Glutamatergic neuron (in vitro differentiated cells): ENCODE results near the gene SPHKAP. TPM values are rescaled to one million over a fixed set of nuclear protein-coding genes. Genes with fewer than 3 reads are reported as not detected.

Experiments used
- DNase-seq: peaks from one replicate; pipeline ENCODE4 v3.0.0; 2022
- H3K27ac Mint-ChIP-seq: one replicate; pipeline ENCODE4 v1.8.0; 2020; ENCODE audit warnings: mild to moderate bottlenecking, mixed read lengths, inconsistent platforms; ENCODE audit not compliant: unreplicated experiment
- H3K27me3 Mint-ChIP-seq: one replicate; pipeline ENCODE4 v1.8.0; 2020; ENCODE audit warnings: mild to moderate bottlenecking, moderate library complexity, mixed read lengths, inconsistent platforms; ENCODE audit not compliant: unreplicated experiment
- H3K36me3 Mint-ChIP-seq: one replicate; pipeline ENCODE4 v1.8.0; 2020; ENCODE audit warnings: mild to moderate bottlenecking, mixed read lengths, inconsistent platforms; ENCODE audit not compliant: unreplicated experiment
- H3K4me1 Mint-ChIP-seq: one replicate; pipeline ENCODE4 v1.8.0; 2020; ENCODE audit warnings: mild to moderate bottlenecking, low read depth, mixed read lengths, inconsistent platforms; ENCODE audit not compliant: unreplicated experiment
- H3K4me3 Mint-ChIP-seq: one replicate; pipeline ENCODE4 v1.8.0; 2020; ENCODE audit warnings: mild to moderate bottlenecking, mixed read lengths, inconsistent platforms; ENCODE audit not compliant: unreplicated experiment
- H3K9me3 Mint-ChIP-seq: one replicate; pipeline ENCODE4 v1.8.0; 2020; ENCODE audit warnings: mild to moderate bottlenecking, moderate library complexity, mixed read lengths, inconsistent platforms; ENCODE audit not compliant: unreplicated experiment
- total RNA-seq: library from RNA; stranded (reverse); fragmentation: NEBNext Ultra II Directional; extraction: Animal tissue kit (Norgen Biotek cat#: 25700); gene quantifications from one replicate; pipeline ENCODE4 v1.2.1, GENCODE V29; 2021; ENCODE audit not compliant: unreplicated experiment
- TF ChIP-seq, protein P1 (sequence below): fragments of 200-600 bp; sonication (generic); IDR thresholded peaks from one replicate; pipeline ENCODE4 v1.5.0; 2021; ENCODE audit not compliant: partially characterized antibody, unreplicated experiment

Gene SPHKAP
- total RNA-seq, 1 donor from 2014 or later: 0.71 TPM

DNA sequence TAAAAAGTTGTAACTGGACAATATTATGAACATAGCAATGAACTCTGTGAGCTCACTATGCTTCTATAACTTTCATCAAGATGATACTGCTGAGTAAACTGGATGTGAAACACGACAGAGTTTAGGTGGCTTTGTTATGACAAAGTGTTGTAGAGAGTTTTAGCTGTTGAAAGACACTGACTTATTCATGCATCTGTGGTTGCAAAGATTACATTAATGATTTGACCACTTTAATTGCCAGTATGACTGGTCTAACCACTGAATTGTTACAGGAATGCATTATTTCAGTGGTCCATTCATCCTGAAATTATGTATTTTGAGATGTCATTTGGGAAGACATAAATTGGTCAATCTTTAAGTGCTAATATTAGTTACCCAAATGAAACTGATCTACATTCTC lies 117.9 kb downstream of the SPHKAP start:
- Mint-ChIP-seq H3K36me3 (no peaks in the 10 kb centered on the region), H3K4me1 (peaks cover 24% of the 10 kb centered on the region)

DNA sequence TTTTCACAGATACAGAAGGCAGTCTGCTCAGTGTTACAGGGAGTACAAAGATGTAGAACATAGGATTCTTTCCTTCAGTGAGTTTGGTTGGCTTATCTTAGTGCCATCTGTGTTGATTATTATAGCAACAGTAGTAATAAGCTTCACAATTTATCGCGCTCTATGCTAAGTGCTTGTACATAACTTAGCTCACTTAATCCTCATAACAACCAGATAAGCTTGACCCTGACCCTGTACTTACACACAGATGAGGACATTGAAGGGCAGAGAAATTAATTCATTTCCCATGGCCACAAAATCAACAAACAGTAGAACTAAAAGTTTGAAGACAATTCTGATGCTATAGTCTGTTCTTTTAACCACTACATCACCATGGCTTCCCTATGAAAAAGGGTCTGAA lies 121.8 kb downstream of the SPHKAP start:
- peaks cover 2% of the 10 kb centered on the region for H3K9me3 Mint-ChIP-seq
- H3K27me3 Mint-ChIP-seq: peaks cover 3% of the 10 kb centered on the region
- no peaks in the 10 kb centered on the region for H3K4me1 Mint-ChIP-seq
- no peak for DNase-seq
- no peak overlapping the region for H3K27ac Mint-ChIP-seq
- H3K4me3 Mint-ChIP-seq: no peak overlapping the region
- H3K36me3 Mint-ChIP-seq: no peaks in the 10 kb centered on the region
- TF ChIP-seq, protein P1, sequence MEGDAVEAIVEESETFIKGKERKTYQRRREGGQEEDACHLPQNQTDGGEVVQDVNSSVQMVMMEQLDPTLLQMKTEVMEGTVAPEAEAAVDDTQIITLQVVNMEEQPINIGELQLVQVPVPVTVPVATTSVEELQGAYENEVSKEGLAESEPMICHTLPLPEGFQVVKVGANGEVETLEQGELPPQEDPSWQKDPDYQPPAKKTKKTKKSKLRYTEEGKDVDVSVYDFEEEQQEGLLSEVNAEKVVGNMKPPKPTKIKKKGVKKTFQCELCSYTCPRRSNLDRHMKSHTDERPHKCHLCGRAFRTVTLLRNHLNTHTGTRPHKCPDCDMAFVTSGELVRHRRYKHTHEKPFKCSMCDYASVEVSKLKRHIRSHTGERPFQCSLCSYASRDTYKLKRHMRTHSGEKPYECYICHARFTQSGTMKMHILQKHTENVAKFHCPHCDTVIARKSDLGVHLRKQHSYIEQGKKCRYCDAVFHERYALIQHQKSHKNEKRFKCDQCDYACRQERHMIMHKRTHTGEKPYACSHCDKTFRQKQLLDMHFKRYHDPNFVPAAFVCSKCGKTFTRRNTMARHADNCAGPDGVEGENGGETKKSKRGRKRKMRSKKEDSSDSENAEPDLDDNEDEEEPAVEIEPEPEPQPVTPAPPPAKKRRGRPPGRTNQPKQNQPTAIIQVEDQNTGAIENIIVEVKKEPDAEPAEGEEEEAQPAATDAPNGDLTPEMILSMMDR: no peak

More for the DNA sequence above, 117.9 kb downstream of the SPHKAP start:
- Mint-ChIP-seq H3K27ac (no peak overlapping the region), H3K4me3 (no peak overlapping the region), H3K9me3 (peaks cover 2% of the 10 kb centered on the region), H3K27me3 (peaks cover 1% of the 10 kb centered on the region)
- TF ChIP-seq, protein P1: no peak
- DNase-seq: no peak

DNA sequence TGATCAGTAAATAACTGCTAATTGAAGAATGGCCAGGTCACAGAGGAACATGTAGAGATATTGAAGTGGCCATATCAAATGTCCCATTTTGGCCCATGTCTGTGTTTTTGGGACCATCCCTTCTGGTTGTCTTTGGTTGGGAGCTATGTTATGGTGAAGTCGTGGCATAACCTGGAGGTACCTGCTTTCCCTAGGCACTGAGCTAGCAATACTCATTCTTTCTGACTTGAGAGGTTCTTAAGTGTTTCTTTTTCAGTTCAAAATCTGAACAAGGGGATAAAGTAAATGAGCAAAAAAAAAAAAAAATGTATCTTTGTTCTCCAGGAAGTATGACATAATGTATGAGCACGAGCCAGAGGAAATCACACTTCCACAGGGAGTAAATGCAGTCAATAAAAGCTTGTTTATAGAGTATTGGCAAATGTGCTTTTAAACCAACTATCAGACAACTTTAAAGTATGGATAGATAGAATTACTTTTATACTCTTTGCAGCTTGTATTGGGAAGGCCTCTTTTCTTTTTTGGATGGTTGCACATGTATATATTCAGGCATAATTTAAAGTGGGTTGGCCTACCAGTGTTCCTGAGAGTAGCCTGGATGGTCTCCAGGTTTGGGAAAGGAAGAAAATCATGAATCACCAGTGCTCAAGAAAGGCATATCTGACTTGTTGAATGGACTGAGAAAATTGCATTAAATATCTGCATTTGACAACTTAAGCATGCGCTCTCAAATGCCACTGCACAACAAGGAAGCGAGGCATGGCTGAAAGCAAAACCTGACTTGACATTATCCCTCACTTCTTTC lies 125.0 kb downstream of the SPHKAP start:
- TF ChIP-seq, protein P1: no peak
- Mint-ChIP-seq H3K27me3 (peaks cover 2% of the 10 kb centered on the region), H3K4me3 (no peak overlapping the region), H3K27ac (no peak overlapping the region), H3K4me1 (no peaks in the 10 kb centered on the region), H3K36me3 (no peaks in the 10 kb centered on the region), H3K9me3 (no peaks in the 10 kb centered on the region)
- no peak for DNase-seq

DNA sequence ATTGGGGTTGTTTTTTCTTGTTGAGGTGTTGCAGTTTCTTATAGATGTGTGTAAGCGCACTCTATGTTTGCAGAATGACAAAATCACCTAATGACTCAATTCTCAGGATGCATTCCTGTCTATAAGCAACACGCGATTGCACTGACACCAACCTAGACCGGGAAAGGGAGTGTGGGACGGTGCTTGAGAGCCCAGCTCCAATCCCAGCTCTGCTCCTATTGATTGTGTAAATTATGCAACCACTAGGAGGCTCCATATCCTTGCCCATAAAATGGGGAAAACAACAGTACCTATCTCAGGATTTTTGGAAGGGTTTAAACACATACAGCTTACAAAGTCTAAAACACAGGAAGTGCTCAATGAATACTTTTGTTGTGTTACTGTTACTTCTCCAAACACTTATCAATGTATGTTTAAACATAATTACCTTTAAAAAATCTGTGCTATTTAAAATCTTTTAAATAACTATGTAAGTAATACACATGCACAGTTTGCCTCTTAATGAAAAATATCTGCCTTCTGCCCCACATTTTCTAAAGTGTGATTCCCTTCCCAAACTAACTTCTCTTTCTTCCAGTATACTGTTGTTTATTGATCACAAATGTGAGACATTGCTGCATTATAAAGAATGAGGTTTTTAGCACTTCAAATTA lies 132.5 kb downstream of the SPHKAP start:
- Mint-ChIP-seq H3K4me1 (no peaks in the 10 kb centered on the region), H3K36me3 (no peaks in the 10 kb centered on the region), H3K27me3 (no peaks in the 10 kb centered on the region), H3K4me3 (no peak overlapping the region), H3K27ac (no peak overlapping the region), H3K9me3 (no peaks in the 10 kb centered on the region)
- TF ChIP-seq, protein P1: peak; percentile 70
- peak; percentile 17 for DNase-seq

DNA sequence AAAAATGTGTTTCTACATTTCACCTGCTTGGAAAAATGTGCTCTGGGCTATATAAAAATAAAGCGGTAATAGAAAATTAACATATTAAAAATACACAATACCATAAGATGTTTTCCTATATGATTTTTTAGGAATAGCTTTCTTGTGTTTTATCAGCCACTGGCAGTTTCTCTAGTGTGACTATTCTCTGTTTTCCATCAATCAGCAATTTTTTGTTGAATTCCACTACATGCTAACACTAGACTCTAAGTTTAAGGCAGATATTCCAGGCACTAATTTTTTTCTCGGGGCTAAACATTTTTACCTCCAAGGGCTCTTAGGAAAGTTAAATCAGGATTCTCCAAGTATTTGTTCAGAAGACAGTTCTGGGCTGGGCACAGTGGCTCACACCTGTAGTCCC lies 140.5 kb downstream of the SPHKAP start:
- H3K27ac Mint-ChIP-seq: no peak overlapping the region
- H3K9me3 Mint-ChIP-seq: peaks cover 5% of the 10 kb centered on the region
- H3K4me1 Mint-ChIP-seq: peaks cover 12% of the 10 kb centered on the region
- no peaks in the 10 kb centered on the region for H3K36me3 Mint-ChIP-seq
- peaks cover 3% of the 10 kb centered on the region for H3K27me3 Mint-ChIP-seq
- H3K4me3 Mint-ChIP-seq: no peak overlapping the region
- TF ChIP-seq, protein P1: no peak
- DNase-seq: no peak
